ENCODE results near the gene CREB5. TPM values are rescaled to one million over a fixed set of nuclear protein-coding genes. Genes with fewer than 3 reads are reported as not detected.

The CREB5 gene
- total RNA-seq, 1 donor from 2014 or later, result 13.6 TPM

DNA sequence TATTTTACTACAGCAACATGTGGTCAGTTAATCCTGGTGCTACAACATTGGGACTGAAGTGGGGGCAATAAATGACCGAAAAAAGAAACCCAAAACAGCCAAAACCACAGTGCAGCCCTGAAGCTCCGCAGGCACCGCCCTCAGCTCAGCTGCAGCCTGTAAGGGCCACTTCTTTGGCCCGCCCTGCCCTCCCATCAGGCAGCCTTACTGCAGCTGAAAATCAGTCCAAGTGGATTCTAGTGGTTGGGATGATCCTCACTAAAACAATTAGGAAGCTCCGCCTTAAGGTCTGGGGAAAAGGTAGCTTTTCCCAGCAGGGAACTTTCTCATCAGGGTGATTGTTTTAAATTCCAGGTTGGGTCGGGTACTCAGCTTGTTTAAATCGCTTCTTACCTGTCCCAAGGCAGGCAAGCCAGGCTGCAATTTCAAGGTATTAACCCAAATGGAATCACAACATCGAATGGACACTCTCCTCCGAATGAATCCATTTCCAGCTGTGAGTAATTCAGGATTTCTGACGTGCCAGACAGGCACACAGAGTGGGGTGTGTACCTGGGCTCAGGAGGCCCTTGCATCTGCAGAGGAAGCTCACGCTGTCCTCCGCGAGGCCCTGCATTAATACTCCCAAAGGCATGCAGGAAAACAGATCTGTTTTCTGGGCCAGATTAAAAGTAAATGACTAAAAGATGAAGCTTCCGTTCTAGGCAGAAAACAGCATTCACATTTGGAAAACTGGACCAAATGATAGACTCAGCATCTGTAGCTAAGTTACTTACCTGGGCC, 104.3 kb downstream of the CREB5 start:
- no peak for DNase-seq (ENCODE audit: low spot score in 2 of 2, unreplicated experiment in 2 of 2)
- Mint-ChIP-seq H3K27ac (peak overlapping the region; percentile 1), H3K27me3 (ENCODE audit: low read depth) (peaks cover 7% of the 10 kb centered on the region), H3K4me1 (peaks cover 43% of the 10 kb centered on the region), H3K36me3 (no peaks in the 10 kb centered on the region), H3K4me3 (no peak overlapping the region), H3K9me3 (no peaks in the 10 kb centered on the region)
- TF ChIP-seq, protein P1, sequence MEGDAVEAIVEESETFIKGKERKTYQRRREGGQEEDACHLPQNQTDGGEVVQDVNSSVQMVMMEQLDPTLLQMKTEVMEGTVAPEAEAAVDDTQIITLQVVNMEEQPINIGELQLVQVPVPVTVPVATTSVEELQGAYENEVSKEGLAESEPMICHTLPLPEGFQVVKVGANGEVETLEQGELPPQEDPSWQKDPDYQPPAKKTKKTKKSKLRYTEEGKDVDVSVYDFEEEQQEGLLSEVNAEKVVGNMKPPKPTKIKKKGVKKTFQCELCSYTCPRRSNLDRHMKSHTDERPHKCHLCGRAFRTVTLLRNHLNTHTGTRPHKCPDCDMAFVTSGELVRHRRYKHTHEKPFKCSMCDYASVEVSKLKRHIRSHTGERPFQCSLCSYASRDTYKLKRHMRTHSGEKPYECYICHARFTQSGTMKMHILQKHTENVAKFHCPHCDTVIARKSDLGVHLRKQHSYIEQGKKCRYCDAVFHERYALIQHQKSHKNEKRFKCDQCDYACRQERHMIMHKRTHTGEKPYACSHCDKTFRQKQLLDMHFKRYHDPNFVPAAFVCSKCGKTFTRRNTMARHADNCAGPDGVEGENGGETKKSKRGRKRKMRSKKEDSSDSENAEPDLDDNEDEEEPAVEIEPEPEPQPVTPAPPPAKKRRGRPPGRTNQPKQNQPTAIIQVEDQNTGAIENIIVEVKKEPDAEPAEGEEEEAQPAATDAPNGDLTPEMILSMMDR (IDR thresholded peaks at IDR 0.05; ENCODE audit: unreplicated experiment), result no peak

DNA sequence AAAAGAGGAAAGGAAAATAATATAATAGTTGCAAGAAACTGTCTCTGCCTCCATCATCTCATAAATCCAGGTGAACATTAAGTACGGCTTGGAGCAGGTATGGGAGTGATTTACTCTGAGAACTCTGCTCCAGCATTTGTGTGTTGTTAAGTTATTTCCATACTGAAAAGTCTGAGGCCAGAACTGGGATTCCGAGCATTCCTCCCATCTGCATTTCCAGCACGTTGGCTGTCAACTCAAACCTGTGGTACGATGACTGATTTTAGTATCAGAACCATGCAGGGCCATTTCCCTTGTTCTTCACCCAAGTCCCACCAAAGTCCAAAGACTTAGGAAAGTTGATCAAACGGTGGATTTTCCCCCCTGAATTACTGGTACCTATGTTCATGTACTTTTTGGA, 104.9 kb downstream of the CREB5 start:
- Mint-ChIP-seq H3K27me3 (ENCODE audit: low read depth) (peaks cover 7% of the 10 kb centered on the region), H3K9me3 (no peaks in the 10 kb centered on the region), H3K4me1 (peaks cover 44% of the 10 kb centered on the region), H3K27ac (peak overlapping the region; percentile 1), H3K36me3 (no peaks in the 10 kb centered on the region), H3K4me3 (no peak overlapping the region)
- no peak for DNase-seq (ENCODE audit: low spot score in 2 of 2, unreplicated experiment in 2 of 2)
- TF ChIP-seq, protein P1 (IDR thresholded peaks at IDR 0.05; ENCODE audit: unreplicated experiment), result no peak

DNA sequence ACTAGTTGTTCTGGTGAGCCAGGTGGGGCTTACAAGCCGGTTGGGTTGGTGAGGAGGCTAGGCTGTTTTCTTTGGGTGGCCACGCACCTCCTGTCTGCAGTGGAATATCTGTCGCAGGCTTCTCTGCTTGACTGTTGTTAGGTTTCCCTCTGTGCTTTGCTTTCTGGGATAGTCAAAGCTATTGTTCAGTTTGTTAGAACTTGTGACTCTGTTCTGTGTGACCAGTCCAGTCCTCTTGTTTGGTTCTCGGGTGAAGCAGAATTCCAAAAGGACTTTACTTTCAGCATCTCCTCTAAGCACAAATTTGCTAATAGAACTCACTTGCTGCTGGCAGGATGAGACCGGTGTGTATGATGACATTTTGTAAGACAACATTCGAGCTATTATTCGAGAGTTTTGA, 105.3 kb downstream of the CREB5 start:
- peaks cover 44% of the 10 kb centered on the region for H3K4me1 Mint-ChIP-seq
- no peak overlapping the region for H3K4me3 Mint-ChIP-seq
- H3K9me3 Mint-ChIP-seq, result no peaks in the 10 kb centered on the region
- TF ChIP-seq, protein P1 (IDR thresholded peaks at IDR 0.05; ENCODE audit: unreplicated experiment), result no peak
- DNase-seq (ENCODE audit: low spot score in 2 of 2, unreplicated experiment in 2 of 2), result no peak
- peaks cover 7% of the 10 kb centered on the region for H3K27me3 Mint-ChIP-seq (ENCODE audit: low read depth)
- H3K36me3 Mint-ChIP-seq, result no peaks in the 10 kb centered on the region
- no peak overlapping the region for H3K27ac Mint-ChIP-seq

DNA sequence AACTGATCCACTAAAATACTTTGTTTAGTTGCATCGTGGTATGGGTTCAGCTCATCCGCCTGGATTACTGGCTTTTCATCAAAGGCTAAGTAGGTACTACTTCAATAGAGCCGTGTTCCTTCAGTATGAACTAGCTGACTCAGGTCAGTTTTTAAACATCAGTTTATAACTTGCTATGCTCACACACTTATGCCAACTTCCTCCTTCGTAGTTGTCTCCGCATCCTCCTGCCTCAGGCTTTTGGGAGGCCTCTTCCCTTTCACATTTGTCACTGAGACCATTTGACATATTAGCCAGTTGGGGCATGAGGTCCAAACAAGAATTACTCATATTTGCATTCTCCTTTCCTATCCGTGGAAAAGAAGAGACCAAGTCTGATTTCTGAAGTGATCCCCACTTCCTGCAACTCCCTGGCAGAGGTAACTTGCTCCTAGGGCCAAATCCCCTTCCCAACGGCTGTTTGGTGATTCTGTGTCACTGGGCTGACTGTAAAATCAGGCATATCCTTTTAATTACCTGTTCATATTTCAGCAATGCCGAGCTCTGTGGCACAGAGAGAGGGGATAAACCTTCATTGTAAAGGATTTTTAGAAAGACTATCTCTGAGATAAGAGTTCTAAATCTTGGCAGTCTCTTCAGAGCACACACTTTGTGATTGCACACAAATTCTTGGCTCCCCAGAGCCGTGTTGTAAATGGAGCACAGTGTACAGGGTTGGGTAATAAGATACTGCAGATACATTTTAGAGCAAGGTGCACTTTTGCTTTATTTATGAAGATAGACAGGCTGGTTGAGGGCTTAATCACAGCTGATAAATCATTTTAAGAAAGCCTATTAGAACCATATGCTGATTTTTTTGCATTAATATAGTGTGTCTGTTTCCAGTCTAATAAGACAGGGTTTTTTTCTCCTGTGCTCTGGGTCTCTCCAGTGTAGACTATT, 108.0 kb downstream of the CREB5 start:
- DNase-seq (ENCODE audit: low spot score in 2 of 2, unreplicated experiment in 2 of 2), result no peak
- H3K4me1 Mint-ChIP-seq, result peaks cover 39% of the 10 kb centered on the region
- TF ChIP-seq, protein P1 (IDR thresholded peaks at IDR 0.05; ENCODE audit: unreplicated experiment), result no peak
- no peaks in the 10 kb centered on the region for H3K9me3 Mint-ChIP-seq
- no peak overlapping the region for H3K4me3 Mint-ChIP-seq
- no peaks in the 10 kb centered on the region for H3K36me3 Mint-ChIP-seq
- peak overlapping the region; percentile 63 for H3K27ac Mint-ChIP-seq
- H3K27me3 Mint-ChIP-seq (ENCODE audit: low read depth), result peaks cover 16% of the 10 kb centered on the region

DNA sequence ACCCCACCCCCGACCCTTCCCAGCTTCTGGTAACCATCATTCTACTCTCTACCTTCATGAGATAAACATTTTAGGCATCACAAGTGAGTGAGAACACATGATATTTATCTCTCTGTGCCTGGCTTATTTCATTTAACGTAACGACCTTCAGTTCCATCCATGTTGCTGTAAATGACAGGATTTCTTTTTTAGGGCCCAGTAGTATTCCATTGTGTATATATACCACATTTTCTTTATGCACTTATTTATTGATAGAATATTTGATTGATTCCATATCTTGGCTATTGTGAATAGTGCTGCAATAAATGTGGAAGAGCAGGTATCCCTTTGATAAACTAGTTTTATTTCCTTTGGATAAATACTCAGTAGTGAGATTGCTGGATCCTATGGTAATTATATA, 112.7 kb downstream of the CREB5 start:
- DNase-seq (ENCODE audit: low spot score in 2 of 2, unreplicated experiment in 2 of 2), result no peak
- Mint-ChIP-seq H3K4me1 (peaks cover 18% of the 10 kb centered on the region), H3K36me3 (no peaks in the 10 kb centered on the region), H3K27ac (no peak overlapping the region), H3K27me3 (ENCODE audit: low read depth) (peaks cover 19% of the 10 kb centered on the region), H3K4me3 (no peak overlapping the region), H3K9me3 (no peaks in the 10 kb centered on the region)
- TF ChIP-seq, protein P1 (IDR thresholded peaks at IDR 0.05; ENCODE audit: unreplicated experiment), result no peak

All from mesothelial cell of epicardium (in vitro differentiated cells).